Measurements from ENCODE around the gene NUDT11.
"Not testable (repeated sequence)": the region's sequence is repeated elsewhere in the genome, so short reads cannot be mapped to it uniquely, and the experiment has no call there.

NUDT11 gene

GRCh38 chrX:51496501-51497291, at the start of gene NUDT11:
Gene NUDT11, minus strand, starts transcription at chrX:51496592. Its CDS starts 148 bp downstream, at chrX:51496444.
- no peak within 1 kb of the TSS for H3K27ac Mint-ChIP-seq
- peak; percentile 61 for DNase-seq

GRCh38 chrX:51520393-51520792, 24.0 kb upstream of the NUDT11 start:
- Mint-ChIP-seq H3K27me3 (no peaks in the 10 kb centered on the region), H3K36me3 (no peaks in the 10 kb centered on the region), H3K4me1 (no peaks in the 10 kb centered on the region), H3K9me3 (no peaks in the 10 kb centered on the region), H3K27ac (no peak overlapping the region), H3K4me3 (no peak overlapping the region)
- CTCF ChIA-PET: no interaction called here
- DNase-seq: no peak

More at GRCh38 chrX:51496501-51497291, at the start of gene NUDT11:
- Mint-ChIP-seq H3K9me3 (no peaks in the 10 kb centered on the region), H3K4me1 (peaks cover 18% of the 10 kb centered on the region), H3K36me3 (no peaks in the 10 kb centered on the region), H3K4me3 (peak within 1 kb of the TSS; percentile 77), H3K27me3 (peaks cover 33% of the 10 kb centered on the region)
- CTCF ChIA-PET: no interaction called here

DNA sequence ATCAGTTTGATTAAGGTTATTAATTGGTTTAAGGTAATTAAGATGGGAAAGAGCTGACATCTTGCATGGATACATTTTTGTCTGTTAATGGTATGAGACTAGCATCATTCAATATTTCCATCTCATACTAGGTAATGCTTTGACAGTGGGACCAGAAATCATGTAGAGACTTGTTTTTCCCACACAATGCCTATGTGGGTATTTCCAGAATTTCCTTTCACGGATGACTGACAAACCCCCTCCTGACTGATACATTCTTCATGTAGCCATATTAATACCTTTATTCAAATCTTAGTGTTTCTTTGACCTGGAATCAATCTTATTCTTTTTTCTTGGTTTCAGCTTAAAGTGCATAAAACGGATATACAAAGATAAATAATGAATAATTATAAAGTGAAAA, 22.7 kb upstream of the NUDT11 start:
- H3K27ac Mint-ChIP-seq, H3K36me3 Mint-ChIP-seq, H3K4me3 Mint-ChIP-seq, DNase-seq, H3K4me1 Mint-ChIP-seq, H3K9me3 Mint-ChIP-seq, H3K27me3 Mint-ChIP-seq, CTCF ChIA-PET: not testable (repeated sequence)

DNA sequence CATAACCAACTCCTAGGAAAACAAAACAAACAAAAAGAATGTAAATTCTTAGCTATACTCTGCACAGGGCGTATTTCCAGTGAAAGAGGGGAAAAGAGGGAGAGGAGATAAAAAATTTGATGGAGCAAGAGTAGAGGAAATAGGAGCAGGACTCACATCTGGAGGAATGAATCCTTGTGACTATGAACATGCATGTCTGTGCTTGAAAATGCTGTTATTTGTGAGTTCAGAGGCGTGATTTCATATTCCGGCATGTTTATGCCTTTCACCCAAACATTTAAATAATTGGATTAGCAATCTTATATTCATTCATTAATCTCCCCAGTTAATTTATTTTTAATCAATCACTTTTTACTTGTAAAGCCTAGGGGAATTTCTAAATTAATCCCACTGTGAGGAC, 11.2 kb upstream of the NUDT11 start:
- Mint-ChIP-seq H3K27ac (no peak overlapping the region), H3K9me3 (no peaks in the 10 kb centered on the region)
- CTCF ChIA-PET: no interaction called here

DNA sequence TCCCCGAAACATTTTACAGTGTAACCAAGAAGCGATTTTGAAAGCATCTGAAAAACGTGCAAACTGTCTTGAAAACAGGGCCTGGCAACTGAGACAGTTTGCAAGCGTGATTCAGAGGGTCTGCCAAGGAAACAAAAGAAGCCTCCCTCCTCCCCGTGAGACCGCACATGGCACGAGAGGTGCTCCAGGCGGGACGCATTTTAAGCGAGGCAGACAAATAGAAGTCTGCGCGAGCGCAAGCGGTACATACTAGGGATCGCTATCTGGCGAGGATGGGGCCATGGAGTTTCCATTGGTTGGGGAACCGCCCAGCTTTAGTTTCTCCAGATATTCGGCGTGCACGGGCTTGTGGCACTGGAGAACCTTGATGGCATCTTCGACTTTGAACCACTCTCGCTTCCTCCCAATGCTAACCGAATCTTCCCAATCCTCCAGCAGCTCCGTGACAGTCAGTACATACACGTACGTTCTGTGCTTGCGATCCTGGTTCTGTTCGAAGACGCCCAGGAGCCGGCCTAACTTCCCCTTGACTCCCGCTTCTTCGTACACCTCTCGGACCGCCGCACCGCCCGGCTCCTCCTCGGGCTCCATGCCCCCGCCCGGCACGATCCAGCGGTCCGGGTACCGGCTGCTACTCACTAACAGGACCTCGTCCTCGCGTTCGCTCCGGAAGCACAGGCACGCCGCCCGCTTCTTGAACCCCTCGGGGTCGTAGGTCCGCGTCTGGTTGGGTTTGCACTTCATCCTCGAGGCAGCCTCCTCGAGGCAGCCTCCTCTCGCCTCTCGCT, 497 bp downstream of the NUDT11 start:
- H3K27ac Mint-ChIP-seq, CTCF ChIA-PET, H3K36me3 Mint-ChIP-seq, H3K9me3 Mint-ChIP-seq: not testable (repeated sequence)
- H3K27me3 Mint-ChIP-seq: peaks cover 33% of the 10 kb centered on the region
- peak; percentile 20 for DNase-seq
- peaks cover 18% of the 10 kb centered on the region for H3K4me1 Mint-ChIP-seq
- peak overlapping the region; percentile 77 for H3K4me3 Mint-ChIP-seq

More for the DNA sequence above, 11.2 kb upstream of the NUDT11 start:
- Mint-ChIP-seq H3K4me1 (no peaks in the 10 kb centered on the region), H3K4me3 (no peak overlapping the region), H3K36me3 (no peaks in the 10 kb centered on the region), H3K27me3 (no peaks in the 10 kb centered on the region)
- no peak for DNase-seq

- peak overlapping the region; percentile 49 for H3K27ac Mint-ChIP-seq
- H3K4me1 Mint-ChIP-seq: peaks cover 18% of the 10 kb centered on the region
- peaks cover 33% of the 10 kb centered on the region for H3K27me3 Mint-ChIP-seq
- H3K4me3 Mint-ChIP-seq: peak overlapping the region; percentile 39
- CTCF ChIA-PET: interaction anchor here (0.5 kb wide), 1 partner anchor 21 kb away, joined by 3 read pairs; no protein-coding TSS in a partner anchor
- no peaks in the 10 kb centered on the region for H3K36me3 Mint-ChIP-seq
- DNase-seq: no peak
- no peaks in the 10 kb centered on the region for H3K9me3 Mint-ChIP-seq
These were observed 2.0 kb downstream of the NUDT11 start for GRCh38 chrX:51494409-51494808.

DNA sequence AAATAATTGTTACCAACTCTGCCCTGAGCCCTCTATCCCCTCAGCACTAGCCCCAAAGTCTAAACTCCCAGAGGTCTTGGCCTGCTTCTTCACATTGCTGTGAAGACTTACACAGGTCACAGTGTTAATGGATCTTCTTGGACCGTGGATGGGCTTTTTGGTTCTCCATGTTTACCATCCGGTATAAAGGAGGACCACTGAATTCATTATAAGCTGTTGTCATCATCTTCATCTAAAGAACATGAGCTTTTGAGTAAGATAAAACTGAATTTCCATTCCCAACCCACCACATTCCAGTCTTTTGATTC, 8.5 kb downstream of the NUDT11 start:
- CTCF ChIA-PET: interaction anchor here (0.7 to 1.2 kb wide), 2 partner anchors 9 to 125 kb away, joined by 4 read pairs; no protein-coding TSS in a partner anchor
- Mint-ChIP-seq H3K36me3 (no peaks in the 10 kb centered on the region), H3K9me3 (no peaks in the 10 kb centered on the region), H3K4me3 (no peak overlapping the region), H3K4me1 (no peaks in the 10 kb centered on the region), H3K27me3 (no peaks in the 10 kb centered on the region), H3K27ac (no peak overlapping the region)
- no peak for DNase-seq

GRCh38 chrX:51484616-51485015, 11.8 kb downstream of the NUDT11 start:
- Mint-ChIP-seq H3K27me3 (no peaks in the 10 kb centered on the region), H3K4me1 (no peaks in the 10 kb centered on the region), H3K36me3 (no peaks in the 10 kb centered on the region), H3K9me3 (no peaks in the 10 kb centered on the region), H3K27ac (no peak overlapping the region), H3K4me3 (no peak overlapping the region)
- CTCF ChIA-PET: no interaction called here
- no peak for DNase-seq

DNA sequence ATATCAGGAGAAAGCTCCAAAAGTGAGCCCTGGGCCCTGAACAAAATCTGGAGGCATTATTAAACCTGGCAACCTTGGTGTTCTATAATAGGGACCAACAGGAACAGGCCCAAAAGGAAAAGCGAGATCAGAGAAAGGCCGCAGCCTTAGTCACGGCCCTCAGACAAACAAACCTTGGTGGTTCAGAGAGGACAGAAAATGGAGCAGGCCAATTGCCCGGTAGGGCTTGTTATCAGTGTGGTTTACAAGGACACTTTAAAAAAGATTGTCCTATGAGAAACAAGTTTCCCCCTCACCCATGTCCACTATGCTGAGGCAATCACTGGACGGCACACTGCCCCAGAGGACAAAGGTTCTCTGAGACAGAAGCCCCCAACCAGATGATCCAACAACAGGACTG, 14.0 kb downstream of the NUDT11 start:
- H3K4me3 Mint-ChIP-seq, H3K9me3 Mint-ChIP-seq, H3K27me3 Mint-ChIP-seq, H3K4me1 Mint-ChIP-seq, CTCF ChIA-PET, H3K36me3 Mint-ChIP-seq, DNase-seq, H3K27ac Mint-ChIP-seq: not testable (repeated sequence)

GRCh38 chrX:51476930-51477329, 19.5 kb downstream of the NUDT11 start:
- Mint-ChIP-seq H3K36me3 (no peaks in the 10 kb centered on the region), H3K27ac (no peak overlapping the region), H3K4me1 (no peaks in the 10 kb centered on the region), H3K27me3 (no peaks in the 10 kb centered on the region), H3K4me3 (no peak overlapping the region), H3K9me3 (no peaks in the 10 kb centered on the region)
- CTCF ChIA-PET: interaction anchor here (0.9 kb wide), 1 partner anchor 18 kb away, joined by 3 read pairs; no protein-coding TSS in a partner anchor
- no peak for DNase-seq

DNA sequence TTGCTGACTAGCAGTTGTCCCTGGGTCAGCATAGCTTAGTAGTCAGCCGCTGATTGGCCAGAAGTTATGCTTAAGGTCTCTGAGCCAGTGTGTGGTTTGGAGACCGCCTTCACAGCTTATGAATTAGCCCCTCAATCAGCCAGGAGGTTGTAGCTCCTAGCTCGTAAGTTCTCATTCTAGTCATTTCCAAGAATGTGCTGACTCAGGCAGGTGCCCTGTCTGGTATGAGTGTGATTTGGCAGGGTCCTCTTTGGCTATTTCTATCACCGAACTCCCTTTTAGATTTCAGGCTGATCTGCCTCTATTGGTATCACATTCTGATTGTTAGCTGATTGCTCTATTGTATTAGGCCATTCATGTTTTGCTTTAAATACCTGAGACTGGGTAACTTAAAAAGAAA, 33.1 kb downstream of the NUDT11 start:
- H3K36me3 Mint-ChIP-seq: no peaks in the 10 kb centered on the region
- H3K27ac Mint-ChIP-seq: no peak overlapping the region
- CTCF ChIA-PET: no interaction called here
- DNase-seq: no peak
- H3K27me3 Mint-ChIP-seq: no peaks in the 10 kb centered on the region
- H3K4me1 Mint-ChIP-seq: no peaks in the 10 kb centered on the region
- no peak overlapping the region for H3K4me3 Mint-ChIP-seq
- H3K9me3 Mint-ChIP-seq: no peaks in the 10 kb centered on the region

DNA sequence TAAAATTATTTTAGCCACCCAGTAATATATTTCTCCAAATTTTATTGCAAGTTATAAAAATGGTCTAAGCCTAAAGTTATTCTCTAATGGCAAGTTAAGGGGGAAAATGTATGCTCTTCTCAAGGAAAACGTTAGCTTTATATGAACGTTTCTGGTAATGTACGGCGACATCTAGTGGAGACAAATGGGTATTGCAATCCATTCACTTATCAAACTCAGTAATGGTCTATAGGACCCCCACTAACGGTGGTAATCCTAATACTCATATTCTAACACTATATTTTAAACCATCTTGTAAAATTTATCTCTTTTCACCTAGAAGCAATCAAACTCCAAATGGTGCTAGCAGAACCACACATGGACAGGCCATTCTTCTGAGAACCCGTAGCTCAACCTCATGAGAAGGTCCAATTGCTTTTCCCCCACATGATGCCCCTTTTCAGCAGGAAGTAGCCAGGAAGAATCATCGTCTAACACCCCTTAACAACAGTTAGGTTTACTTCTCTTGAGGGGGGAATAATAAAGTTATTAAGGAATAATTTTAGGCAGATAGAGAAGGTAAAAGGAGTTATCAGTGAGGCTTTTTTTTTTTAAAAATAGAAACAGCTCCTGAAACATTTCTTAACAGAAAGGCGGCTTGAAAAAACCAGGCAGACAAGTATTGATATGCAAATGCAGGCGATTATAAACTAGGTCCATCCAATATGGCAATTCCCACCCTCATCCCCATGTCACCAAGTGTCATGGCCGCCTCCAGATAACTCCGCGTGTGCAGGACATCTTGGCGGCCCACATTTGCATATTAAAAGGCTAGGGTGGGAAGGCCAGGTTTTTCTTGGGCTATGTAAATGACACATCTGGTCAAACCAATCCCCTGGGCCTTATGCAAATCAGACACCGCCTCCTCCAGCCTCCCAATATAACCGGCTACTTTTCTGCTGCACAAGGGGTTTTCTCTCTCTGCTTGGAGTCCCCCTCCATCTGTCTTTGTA, 35.0 kb downstream of the NUDT11 start:
- H3K36me3 Mint-ChIP-seq: no peaks in the 10 kb centered on the region
- CTCF ChIA-PET: interaction anchor here (0.5 to 3.2 kb wide), 5 partner anchors 9 to 457 kb away, joined by 3 to 11 read pairs (median 5); no protein-coding TSS in a partner anchor
- H3K9me3 Mint-ChIP-seq: no peaks in the 10 kb centered on the region
- DNase-seq: peak; percentile 22
- no peak overlapping the region for H3K4me3 Mint-ChIP-seq
- H3K4me1 Mint-ChIP-seq: no peaks in the 10 kb centered on the region
- no peak overlapping the region for H3K27ac Mint-ChIP-seq
- H3K27me3 Mint-ChIP-seq: no peaks in the 10 kb centered on the region

DNA sequence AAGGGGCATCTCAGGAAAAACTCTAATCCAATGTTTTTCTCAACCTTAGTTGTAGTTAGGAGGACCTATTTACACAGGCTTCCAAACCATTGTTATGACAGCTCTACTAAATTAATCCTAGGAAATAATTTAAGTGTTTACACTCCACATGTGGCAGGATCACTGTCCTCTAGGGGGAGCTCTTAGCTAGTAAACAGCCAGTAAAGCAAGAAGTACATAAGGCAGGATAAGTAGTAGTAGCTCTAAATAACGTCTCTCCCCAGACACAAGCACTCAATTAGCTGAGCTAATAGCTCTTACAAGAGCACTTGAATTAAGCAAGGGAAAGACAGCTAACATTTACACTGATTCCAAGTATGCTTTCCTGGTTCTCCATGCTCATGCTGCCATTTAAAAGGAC, 37.3 kb downstream of the NUDT11 start:
- H3K9me3 Mint-ChIP-seq: no peaks in the 10 kb centered on the region
- H3K27me3 Mint-ChIP-seq: no peaks in the 10 kb centered on the region
- CTCF ChIA-PET: interaction anchor here (0.7 to 3.2 kb wide), 8 partner anchors 10 to 315 kb away, joined by 3 to 9 read pairs (median 4); no protein-coding TSS in a partner anchor
- DNase-seq: peak; percentile 29
- H3K4me1 Mint-ChIP-seq: no peaks in the 10 kb centered on the region
- H3K36me3 Mint-ChIP-seq: no peaks in the 10 kb centered on the region
- no peak overlapping the region for H3K27ac Mint-ChIP-seq
- no peak overlapping the region for H3K4me3 Mint-ChIP-seq

GRCh38 chrX:51456814-51457213, 39.6 kb downstream of the NUDT11 start:
- CTCF ChIA-PET: interaction anchor here (0.8 kb wide), 1 partner anchor 117 kb away, joined by 3 read pairs; no protein-coding TSS in a partner anchor
- no peak overlapping the region for H3K27ac Mint-ChIP-seq
- DNase-seq: no peak
- no peak overlapping the region for H3K4me3 Mint-ChIP-seq
- no peaks in the 10 kb centered on the region for H3K36me3 Mint-ChIP-seq
- H3K4me1 Mint-ChIP-seq: no peaks in the 10 kb centered on the region
- H3K27me3 Mint-ChIP-seq: no peaks in the 10 kb centered on the region
- no peaks in the 10 kb centered on the region for H3K9me3 Mint-ChIP-seq

All from activated naive CD4-positive, alpha-beta T cell treated with anti-CD3 and anti-CD28 coated beads, Interleukin-2, amount 10 ng/mL, durations not matched to agents 7 days and 5 days (primary cell).